ENCODE measurements around the gene L2HGDH. TPM values are rescaled to one million over a fixed set of nuclear protein-coding genes. Genes with fewer than 3 reads are reported as not detected.

The L2HGDH gene
- total and polyA plus RNA-seq, 10 of the 15 experiments (the other 5 are each of a cell fraction or from before 2014, with no cell fraction given), result 2.6 to 18.3 (median 13.5) TPM

- H3K4me1 ChIP-seq (ENCODE audit: control insufficient read depth, insufficient read depth, low read length), result no peaks in the 10 kb centered on the region; the same call in 1 of the 2 replicates
- POLR2A ChIA-PET, result interaction anchor here (0.6 to 1.2 kb wide), 4 partner anchors 13 to 606 kb away, joined by 3 to 4 read pairs (median 4); no protein-coding TSS in a partner anchor
- no TSS peak for BruUV-seq (replicated peaks)
Measured at GRCh38 chr14:50230401-50230700, 81.7 kb downstream of the L2HGDH start.

More at GRCh38 chr14:50230401-50230700, 81.7 kb downstream of the L2HGDH start:
- ChIA-PET SMC1A (ENCODE audit: uncharacterized antibody, unreplicated experiment) (interaction anchor here (0.9 to 2.3 kb wide), 6 partner anchors 10 to 144 kb away, joined by 3 to 10 read pairs (median 4); no protein-coding TSS in a partner anchor), CTCF (interaction anchor here (1.3 kb wide), 1 partner anchor 91 kb away, joined by 3 read pairs; no protein-coding TSS in a partner anchor), RAD21 (ENCODE audit: unreplicated experiment) (no interaction called here)
- peak overlapping the region; percentile 70 for H3K4me2 ChIP-seq (ENCODE audit: control insufficient read depth, insufficient read depth)
- no peaks in the 10 kb centered on the region; the same call in 2 of the 3 replicates for H3K9me3 ChIP-seq (replicated peaks; ENCODE audit: control insufficient read depth, insufficient read depth, low read length)
- no peaks in the 10 kb centered on the region for H3K27me3 ChIP-seq (replicated peaks in 1 of 2; ENCODE audit: control insufficient read depth in 2 of 2, insufficient read depth in 2 of 2, low read length in 1 of 2)
- H3K4me3 ChIP-seq, result peak overlapping the region; percentile 70
- intact Hi-C loops (cut with micrococcal nuclease; ENCODE audit: unreplicated experiment), result loop anchor here (5.0 kb wide), 4 partner anchors 113 to 592 kb away; partner anchors contain the start of genes MAP4K5 and VCPKMT
- H3K27ac ChIP-seq (ENCODE audit: control insufficient read depth, insufficient read depth), result peak overlapping the region; percentile 73
- H3K36me3 ChIP-seq (ENCODE audit: control insufficient read depth in 2 of 2, insufficient read depth in 2 of 2, low read length in 1 of 2), result no peaks in the 10 kb centered on the region
- DNase-seq (ENCODE audit: low read depth, low spot score) (no peak), ATAC-seq (no peak), FAIRE-seq (no peak)
- 0% methylated on average over 6 of the region's 6 CpGs for WGBS (ENCODE audit: insufficient coverage, insufficient replicate concordance, low lambda C conversion rate, missing lambda C conversion rate)
- in situ Hi-C loops (cut with MboI), result no loop called here
- TF ChIP-seq NFIC (IDR thresholded peaks at IDR 0.05; ENCODE audit: low read depth, low read length), result 0 out of 2 replicates have a peak, but pooled peaks have one; percentile 34
- TF ChIP-seq SREBF1 (IDR thresholded peaks at IDR 0.05; ENCODE audit: low read length), result no peak
- no peak for TF ChIP-seq MTA2 (IDR thresholded peaks at IDR 0.05; ENCODE audit: low read depth)
- no peak for TF ChIP-seq JUND (IDR thresholded peaks at IDR 0.05; ENCODE audit: low read depth, low read length)
- no peak for TF ChIP-seq ZNF207 (IDR thresholded peaks at IDR 0.05; ENCODE audit: borderline replicate concordance)
- TF ChIP-seq NKRF (conservative IDR thresholded peaks at IDR 0.05), result peak; percentile 29; the same call in 1 of the 2 replicates
- TF ChIP-seq USF2 (IDR thresholded peaks at IDR 0.05; ENCODE audit: borderline replicate concordance, low read depth, low read length), result no peak
- TF ChIP-seq, protein P1, sequence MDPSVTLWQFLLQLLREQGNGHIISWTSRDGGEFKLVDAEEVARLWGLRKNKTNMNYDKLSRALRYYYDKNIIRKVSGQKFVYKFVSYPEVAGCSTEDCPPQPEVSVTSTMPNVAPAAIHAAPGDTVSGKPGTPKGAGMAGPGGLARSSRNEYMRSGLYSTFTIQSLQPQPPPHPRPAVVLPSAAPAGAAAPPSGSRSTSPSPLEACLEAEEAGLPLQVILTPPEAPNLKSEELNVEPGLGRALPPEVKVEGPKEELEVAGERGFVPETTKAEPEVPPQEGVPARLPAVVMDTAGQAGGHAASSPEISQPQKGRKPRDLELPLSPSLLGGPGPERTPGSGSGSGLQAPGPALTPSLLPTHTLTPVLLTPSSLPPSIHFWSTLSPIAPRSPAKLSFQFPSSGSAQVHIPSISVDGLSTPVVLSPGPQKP (IDR thresholded peaks at IDR 0.05; ENCODE audit: low read depth, low read length), result no peak
- peak overlapping the region; percentile 31 for H2AFZ ChIP-seq (ENCODE audit: control insufficient read depth, low read depth, low read length)
- peak overlapping the region; percentile 82 for H3K9ac ChIP-seq (ENCODE audit: control insufficient read depth, insufficient read depth, low read length)
- no peaks in the 10 kb centered on the region for H4K20me1 ChIP-seq (ENCODE audit: control insufficient read depth, insufficient read depth)
- peaks cover 42% of the 10 kb centered on the region for H3K79me2 ChIP-seq (ENCODE audit: control insufficient read depth, insufficient read depth, low read length)
